ENCODE measurements around the gene NFIX.

The NFIX gene

GRCh38 chr19:13109361-13110098 is 114.3 kb downstream of the NFIX start:
- no peak for DNase-seq (ENCODE audit: low read depth)

- DNase-seq (ENCODE audit: low read depth), result no peak
Observed at GRCh38 chr19:13110099-13110610, 114.9 kb downstream of the NFIX start.

DNA sequence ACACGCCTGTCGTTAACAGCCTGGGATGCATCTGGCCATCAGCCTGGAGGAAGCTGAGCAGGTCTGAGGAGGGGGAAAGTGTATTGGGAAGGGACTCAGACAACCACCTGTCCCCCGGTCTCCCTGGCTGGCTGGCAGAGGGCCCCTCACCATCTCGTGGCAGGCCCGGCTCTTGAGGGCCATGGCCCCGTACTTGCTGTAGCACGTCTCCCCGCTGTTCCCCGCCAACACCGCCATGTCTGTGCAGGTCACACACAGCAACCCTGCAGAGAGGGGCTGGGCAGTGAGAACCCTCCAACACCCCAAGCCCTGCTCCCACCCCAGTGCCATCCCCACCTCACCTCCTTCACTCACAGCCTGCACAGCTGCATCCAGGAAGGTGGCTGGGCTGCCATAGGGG is 117.3 kb downstream of the NFIX start:
- no peak for DNase-seq (ENCODE audit: low read depth)

- no peak for DNase-seq (ENCODE audit: low read depth)
Observed at GRCh38 chr19:13115936-13116281, 120.6 kb downstream of the NFIX start.

- peak; percentile 69 for DNase-seq (ENCODE audit: low read depth)
Observed at GRCh38 chr19:13116282-13117175, 121.3 kb downstream of the NFIX start, which contains the start of gene TRMT1. TSS of gene TRMT1 (minus strand) at chr19:13116740. CDS start at chr19:13116399, 341 bp downstream.

GRCh38 chr19:13117176-13117771 is 122.0 kb downstream of the NFIX start:
- no peak for DNase-seq (ENCODE audit: low read depth)

DNA sequence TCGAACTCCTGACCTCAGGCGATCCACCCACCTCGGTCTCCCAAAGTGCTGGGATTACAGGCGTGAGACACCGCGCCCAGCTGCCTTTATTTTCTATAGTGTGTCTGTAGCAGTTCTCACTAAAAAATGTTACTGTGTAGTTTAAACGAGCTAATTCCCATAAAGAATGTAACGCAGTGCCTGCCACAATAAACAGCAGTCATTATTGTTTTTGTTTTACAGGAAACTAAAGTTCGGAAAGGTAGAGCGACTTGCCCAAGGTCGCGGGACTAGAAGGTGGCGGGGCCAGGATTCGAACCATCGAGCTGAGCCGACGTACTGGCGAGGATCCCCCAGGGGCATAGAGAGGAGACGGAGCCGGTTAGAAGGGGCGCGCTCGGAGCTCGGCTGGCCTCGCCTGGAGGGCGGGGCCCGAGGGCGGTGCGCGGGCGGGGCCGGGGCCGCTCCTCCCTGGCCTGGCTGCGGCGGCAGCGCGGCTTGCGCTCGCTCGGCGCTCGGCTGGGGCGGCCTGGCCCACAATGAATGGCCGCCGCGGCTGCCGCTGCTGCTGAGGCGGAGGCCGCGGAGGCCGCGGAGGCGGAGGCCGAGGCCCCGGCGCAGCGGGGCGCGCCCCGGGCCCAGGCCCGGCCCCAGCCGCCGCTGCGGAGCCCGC is 122.6 kb downstream of the NFIX start, which contains the start of gene NACC1:
TSS of gene NACC1 (plus strand) at position 493 of the 652 bp plus-strand sequence. CDS start 16,944 bp downstream, outside the sequence.
- no peak for DNase-seq (ENCODE audit: low read depth)

DNA sequence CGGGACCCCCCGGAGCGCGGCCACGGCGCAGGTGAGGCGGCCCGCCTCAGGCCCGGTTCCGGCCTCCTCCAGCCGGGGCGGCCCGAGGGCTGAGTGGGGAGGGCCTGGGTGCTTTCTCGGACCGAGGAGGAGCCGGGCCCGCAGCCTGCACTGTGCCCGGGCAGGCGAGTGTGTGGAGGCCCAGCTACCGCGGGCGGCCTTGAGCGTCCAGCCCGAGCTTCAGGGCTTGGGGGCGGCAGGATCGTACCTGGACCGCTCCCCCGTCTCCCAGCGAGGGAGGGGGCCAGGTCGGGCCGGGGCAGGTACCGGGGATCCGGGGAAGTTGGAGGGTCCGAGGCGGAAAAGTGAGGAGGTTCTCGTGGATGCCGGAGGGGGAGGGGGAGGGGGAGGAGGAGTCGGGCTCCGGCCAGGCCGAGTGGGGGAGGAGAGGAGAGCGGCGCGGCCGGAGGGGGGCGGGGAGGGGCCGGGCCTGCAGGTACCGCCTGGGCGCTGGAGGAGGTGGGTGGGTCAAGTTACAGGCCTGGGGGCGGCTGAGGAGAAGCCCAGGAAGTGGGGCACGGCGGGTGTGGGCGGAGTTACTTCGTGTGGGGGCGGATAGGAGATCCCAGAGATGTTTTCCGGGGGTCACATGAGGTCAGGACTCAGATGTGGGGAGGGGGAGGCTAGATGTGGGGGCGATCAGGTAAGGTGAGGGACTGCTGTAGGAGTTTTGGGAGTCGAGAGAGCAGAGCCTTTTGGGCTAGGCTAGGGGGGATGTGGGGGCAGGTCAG is 123.3 kb downstream of the NFIX start:
- DNase-seq (ENCODE audit: low read depth), result no peak

GRCh38 chr19:13119627-13120026 is 124.4 kb downstream of the NFIX start:
- no peak for DNase-seq (ENCODE audit: low read depth)

DNA sequence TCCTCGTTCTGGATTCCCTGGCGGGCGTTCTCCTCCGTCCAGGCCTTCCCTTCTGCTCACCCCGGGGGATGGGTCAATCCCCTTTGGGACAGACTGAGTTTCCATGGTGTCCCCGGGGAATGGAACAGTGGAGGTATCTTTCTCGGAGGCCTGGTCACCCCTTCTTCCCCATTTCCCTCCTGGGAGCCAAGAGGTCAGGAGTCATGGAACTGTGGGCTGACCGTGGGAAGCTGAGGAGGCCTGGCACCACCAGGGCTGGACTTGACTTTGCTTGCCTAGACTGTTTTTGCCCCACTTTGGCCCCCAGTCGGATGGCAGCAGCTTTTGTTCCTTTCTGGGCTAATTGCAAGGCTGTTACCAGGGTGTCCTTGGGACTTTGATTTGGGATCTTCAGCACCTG is 124.8 kb downstream of the NFIX start:
- no peak for DNase-seq (ENCODE audit: low read depth)

DNA sequence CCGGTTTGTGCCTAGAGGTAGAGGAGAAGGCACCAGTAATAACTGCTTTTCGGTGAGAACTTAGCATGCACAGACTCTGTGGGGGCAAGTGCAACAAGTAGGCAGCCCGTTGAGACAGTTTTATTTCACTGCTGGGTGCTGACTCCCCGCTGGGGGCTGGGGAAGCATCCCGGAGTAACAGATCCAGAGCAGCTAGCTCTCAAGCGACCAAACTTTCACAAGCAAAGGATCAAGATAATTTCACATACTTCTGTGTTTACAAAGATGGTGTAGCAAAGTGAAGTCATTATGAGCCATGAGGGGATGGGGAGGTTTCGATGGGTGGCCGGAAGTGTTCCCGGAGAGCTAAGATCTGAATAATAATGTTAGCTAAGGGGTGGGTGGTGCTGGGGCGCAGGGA is 125.5 kb downstream of the NFIX start:
- DNase-seq (ENCODE audit: low read depth), result no peak

DNA sequence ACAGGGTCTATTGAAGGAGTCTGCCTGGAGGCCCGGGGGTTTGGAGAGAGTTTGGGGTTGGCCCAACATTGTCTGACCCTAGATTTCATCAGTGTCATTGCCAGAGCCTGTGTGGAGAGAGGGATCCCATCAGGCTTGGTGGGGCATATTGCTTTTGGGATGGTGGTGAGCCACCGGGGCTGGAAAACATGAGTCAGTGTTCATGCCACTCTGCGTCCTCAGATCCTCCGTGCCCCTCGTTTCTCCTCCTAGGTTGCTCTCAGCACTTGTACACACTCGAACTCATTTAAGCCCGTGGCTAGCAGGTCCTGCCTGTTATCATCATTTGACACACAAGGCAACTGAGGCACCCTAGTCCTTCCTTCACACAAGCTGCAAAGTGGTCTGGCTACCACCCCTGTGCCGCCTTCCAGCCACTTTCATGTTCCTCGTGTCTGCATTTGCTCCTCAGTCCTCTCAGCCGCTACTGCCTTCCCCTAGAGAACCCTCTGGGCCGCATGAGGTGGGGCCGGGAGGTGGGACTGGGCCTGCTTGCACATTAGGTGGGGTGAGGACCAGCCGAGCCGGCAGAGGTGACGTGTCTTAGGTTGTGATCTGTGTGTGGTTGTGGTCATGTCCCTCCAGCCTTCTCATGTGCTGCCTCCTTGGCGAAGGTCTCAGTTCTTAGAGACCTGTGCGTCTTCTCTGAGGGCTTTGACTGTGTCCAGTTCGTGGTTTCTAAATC is 126.4 kb downstream of the NFIX start:
- no peak for DNase-seq (ENCODE audit: low read depth)

GRCh38 chr19:13122275-13122878 is 127.1 kb downstream of the NFIX start:
- no peak for DNase-seq (ENCODE audit: low read depth)

DNA sequence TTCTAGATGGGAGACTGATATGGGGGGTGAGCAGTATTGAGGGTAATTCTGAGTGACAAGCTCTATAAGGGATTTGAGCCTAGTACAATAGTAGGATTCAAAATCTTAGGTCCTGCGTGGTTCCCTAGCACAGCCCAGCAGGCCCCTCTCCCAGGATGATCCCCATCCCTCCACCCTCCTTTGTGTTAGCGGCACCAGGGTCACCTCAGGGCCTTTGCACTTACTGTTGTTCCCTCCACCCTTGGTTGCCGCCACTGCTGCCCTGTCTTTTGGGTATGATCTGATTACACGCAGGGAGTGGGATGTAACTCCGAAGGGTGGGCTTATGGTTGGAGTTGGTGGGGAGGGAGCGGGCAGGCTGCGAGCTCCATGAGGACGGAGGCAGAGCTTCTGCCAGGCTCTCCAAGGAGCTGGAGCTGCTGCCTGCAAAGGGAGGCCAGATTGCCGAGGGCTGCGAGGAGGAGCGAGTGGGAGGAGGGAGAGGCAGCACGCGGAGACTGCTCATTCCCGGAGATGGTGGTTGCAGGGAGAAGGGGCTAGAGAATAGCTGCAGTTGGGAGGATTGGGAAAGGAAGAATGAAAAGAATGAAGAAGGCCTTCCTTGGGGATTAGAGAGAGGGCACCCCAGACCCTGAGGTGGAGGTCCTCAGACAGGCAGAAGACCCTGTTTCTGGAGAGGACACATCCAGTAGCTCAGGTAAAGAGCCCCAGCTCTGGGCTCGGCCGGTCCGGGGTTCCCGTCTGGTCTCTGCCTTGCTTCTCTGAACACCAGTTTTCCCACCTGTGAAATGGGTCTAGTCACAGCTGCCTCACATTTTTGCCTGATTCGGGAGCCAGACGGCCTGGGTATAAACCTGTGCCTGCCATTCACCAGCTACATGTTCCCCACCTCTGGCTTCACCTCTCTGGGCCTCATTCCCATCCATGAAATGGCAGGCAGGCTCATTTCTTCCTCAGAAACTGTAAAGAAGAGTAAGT is 128.0 kb downstream of the NFIX start:
- DNase-seq (ENCODE audit: low read depth), result no peak

- no peak for DNase-seq (ENCODE audit: low read depth)
Observed at GRCh38 chr19:13127051-13127450, 131.8 kb downstream of the NFIX start.

- no peak for DNase-seq (ENCODE audit: low read depth)
Observed at GRCh38 chr19:13127811-13128575, 132.7 kb downstream of the NFIX start.

- no peak for DNase-seq (ENCODE audit: low read depth)
Observed at GRCh38 chr19:13128583-13128982, 133.3 kb downstream of the NFIX start.

- no peak for DNase-seq (ENCODE audit: low read depth)
Observed at GRCh38 chr19:13129384-13129783, 134.1 kb downstream of the NFIX start.

Measured in GM04503 (cell line).